DND-41 (cell line): Measurements from ENCODE around the gene APOM.

Experiments used
- ATAC-seq: fragments of 200-7000 bp; cut with Tn5 transposase; 3 replicates; pipeline ENCODE4 v1.9.1; 2021; ENCODE audit warnings: low read depth; ENCODE audit not compliant: insufficient read depth
- DNase-seq: peaks from one replicate; pipeline ENCODE4 v3.0.0-alpha.2; 2020
- H2AFZ ChIP-seq: 2 replicates; pipeline ENCODE4 v1.6.0; 2012; ENCODE audit warnings: low read depth, low read length
- H3K27ac ChIP-seq: 2 replicates; pipeline ENCODE4 v1.5.1; 2012; ENCODE audit warnings: low read length, inconsistent platforms
- H3K27me3 ChIP-seq: fragments of 200-600 bp; sonication (generic); 2 replicates; pipeline ENCODE4 v1.6.0; 2012; ENCODE audit warnings: low read length, mild to moderate bottlenecking, inconsistent platforms; ENCODE audit not compliant: insufficient read depth, poor library complexity
- H3K36me3 ChIP-seq: 2 replicates; pipeline ENCODE4 v1.5.1; 2012; ENCODE audit warnings: low read length, inconsistent platforms; ENCODE audit not compliant: insufficient read depth
- H3K4me1 ChIP-seq: 2 replicates; pipeline ENCODE4 v1.5.1; 2012; ENCODE audit warnings: mild to moderate bottlenecking, low read length; ENCODE audit not compliant: insufficient read depth
- H3K4me2 ChIP-seq: 2 replicates; pipeline ENCODE4 v1.6.0; 2012; ENCODE audit warnings: mild to moderate bottlenecking, moderate library complexity, low read length, inconsistent platforms; ENCODE audit not compliant: insufficient read depth
- H3K4me3 ChIP-seq, 2 experiments: fragments of 200-600 bp in 1 of 2; shearing (Covaris generic) in 1 of 2; 2 replicates each; pipeline ENCODE4 v1.5.1; 2012 to 2016; ENCODE audit warnings: inconsistent platforms in 2 of 2, low read length in 2 of 2, mild to moderate bottlenecking in 2 of 2, low read depth in 1 of 2, moderate library complexity in 1 of 2
- H3K79me2 ChIP-seq: 2 replicates; pipeline ENCODE4 v1.6.0; 2012; ENCODE audit warnings: low read length, inconsistent platforms; ENCODE audit not compliant: insufficient read depth
- H3K9ac ChIP-seq: 2 replicates; pipeline ENCODE4 v1.6.0; 2012; ENCODE audit warnings: low read depth, mild to moderate bottlenecking, inconsistent platforms, low read length, moderate library complexity
- H3K9me3 ChIP-seq: 2 replicates; pipeline ENCODE4 v1.5.1; 2012; ENCODE audit warnings: low read length, moderate library complexity, mild to moderate bottlenecking, inconsistent platforms; ENCODE audit not compliant: insufficient read depth, severe bottlenecking
- H4K20me1 ChIP-seq: 2 replicates; pipeline ENCODE4 v1.6.0; 2012; ENCODE audit warnings: low read length; ENCODE audit not compliant: insufficient read depth
- EZH2 ChIP-seq: IDR thresholded peaks from 3 replicates; pipeline ENCODE4 v1.6.1; 2012; ENCODE audit warnings: borderline replicate concordance, low read depth, mild to moderate bottlenecking, moderate library complexity, low read length, inconsistent platforms; ENCODE audit not compliant: severe bottlenecking
- TF ChIP-seq, protein P1 (sequence below): IDR thresholded peaks from 2 replicates; pipeline ENCODE4 v1.5.1; 2012; ENCODE audit warnings: borderline replicate concordance, low read length, moderate library complexity, mild to moderate bottlenecking; ENCODE audit not compliant: poor library complexity, severe bottlenecking; ENCODE audit errors: extremely low read depth

APOM gene

GRCh38 chr6:31705931-31706330 lies 50.2 kb downstream of the APOM start:
- Histone ChIP-seq H3K27me3 (no peaks in the 10 kb centered on the region), H3K9me3 (no peaks in the 10 kb centered on the region), H3K79me2 (peaks cover 21% of the 10 kb centered on the region), H3K27ac (no peak overlapping the region), H3K4me2 (no peak overlapping the region), H2AFZ (no peak overlapping the region), H4K20me1 (no peaks in the 10 kb centered on the region), H3K9ac (no peak overlapping the region), H3K4me3 (no peak overlapping the region), H3K36me3 (peaks cover 9% of the 10 kb centered on the region), H3K4me1 (peaks cover 23% of the 10 kb centered on the region)
- no peak for DNase-seq
- ATAC-seq: no peak
- TF ChIP-seq, protein P1, sequence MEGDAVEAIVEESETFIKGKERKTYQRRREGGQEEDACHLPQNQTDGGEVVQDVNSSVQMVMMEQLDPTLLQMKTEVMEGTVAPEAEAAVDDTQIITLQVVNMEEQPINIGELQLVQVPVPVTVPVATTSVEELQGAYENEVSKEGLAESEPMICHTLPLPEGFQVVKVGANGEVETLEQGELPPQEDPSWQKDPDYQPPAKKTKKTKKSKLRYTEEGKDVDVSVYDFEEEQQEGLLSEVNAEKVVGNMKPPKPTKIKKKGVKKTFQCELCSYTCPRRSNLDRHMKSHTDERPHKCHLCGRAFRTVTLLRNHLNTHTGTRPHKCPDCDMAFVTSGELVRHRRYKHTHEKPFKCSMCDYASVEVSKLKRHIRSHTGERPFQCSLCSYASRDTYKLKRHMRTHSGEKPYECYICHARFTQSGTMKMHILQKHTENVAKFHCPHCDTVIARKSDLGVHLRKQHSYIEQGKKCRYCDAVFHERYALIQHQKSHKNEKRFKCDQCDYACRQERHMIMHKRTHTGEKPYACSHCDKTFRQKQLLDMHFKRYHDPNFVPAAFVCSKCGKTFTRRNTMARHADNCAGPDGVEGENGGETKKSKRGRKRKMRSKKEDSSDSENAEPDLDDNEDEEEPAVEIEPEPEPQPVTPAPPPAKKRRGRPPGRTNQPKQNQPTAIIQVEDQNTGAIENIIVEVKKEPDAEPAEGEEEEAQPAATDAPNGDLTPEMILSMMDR: no peak
- TF ChIP-seq EZH2: no peak

GRCh38 chr6:31706599-31706998 lies 50.9 kb downstream of the APOM start, which contains the start of gene LY6G6F:
Gene LY6G6F (plus strand): TSS chr6:31706866. CDS start chr6:31706907, 41 bp downstream.
- no peaks in the 10 kb centered on the region for H4K20me1 ChIP-seq
- H3K9ac ChIP-seq: no peak within 1 kb of the TSS
- H3K9me3 ChIP-seq: no peaks in the 10 kb centered on the region
- TF ChIP-seq, protein P1: no peak
- no peak for TF ChIP-seq EZH2
- H3K4me3 ChIP-seq: no peak within 1 kb of the TSS
- peaks cover 14% of the 10 kb centered on the region for H3K79me2 ChIP-seq
- H3K4me2 ChIP-seq: no peak within 1 kb of the TSS
- H3K36me3 ChIP-seq: peaks cover 2% of the 10 kb centered on the region; the same call in 1 of the 2 replicates
- H3K4me1 ChIP-seq: peaks cover 17% of the 10 kb centered on the region
- no peak for ATAC-seq
- H2AFZ ChIP-seq: no peak within 1 kb of the TSS
- DNase-seq: no peak
- H3K27ac ChIP-seq: no peak within 1 kb of the TSS
- no peaks in the 10 kb centered on the region for H3K27me3 ChIP-seq

DNA sequence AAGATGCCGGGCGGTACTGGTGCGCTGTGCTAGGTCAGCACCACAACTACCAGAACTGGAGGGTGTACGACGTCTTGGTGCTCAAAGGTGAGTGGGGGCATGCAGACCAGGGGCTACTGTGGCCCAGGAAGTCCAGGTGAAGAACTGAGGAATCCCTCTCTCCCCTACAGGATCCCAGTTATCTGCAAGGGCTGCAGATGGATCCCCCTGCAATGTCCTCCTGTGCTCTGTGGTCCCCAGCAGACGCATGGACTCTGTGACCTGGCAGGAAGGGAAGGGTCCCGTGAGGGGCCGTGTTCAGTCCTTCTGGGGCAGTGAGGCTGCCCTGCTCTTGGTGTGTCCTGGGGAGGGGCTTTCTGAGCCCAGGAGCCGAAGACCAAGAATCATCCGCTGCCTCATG lies 52.0 kb downstream of the APOM start:
- Histone ChIP-seq H3K79me2 (peaks cover 3% of the 10 kb centered on the region), H3K36me3 (no peaks in the 10 kb centered on the region), H3K27ac (no peak overlapping the region), H2AFZ (no peak overlapping the region), H3K4me3 (no peak overlapping the region), H3K4me1 (peaks cover 10% of the 10 kb centered on the region), H3K9me3 (no peaks in the 10 kb centered on the region), H3K9ac (no peak overlapping the region), H3K4me2 (no peak overlapping the region), H3K27me3 (no peaks in the 10 kb centered on the region), H4K20me1 (no peaks in the 10 kb centered on the region)
- no peak for DNase-seq
- ATAC-seq: no peak
- no peak for TF ChIP-seq EZH2
